CD4-positive, alpha-beta memory T cell (primary cell): ENCODE measurements around the gene MYCN. TPM values are rescaled to one million over a fixed set of nuclear protein-coding genes. Genes with fewer than 3 reads are reported as not detected.

Source experiments
- CTCF ChIA-PET: fragments of 350-600 bp; sonication (Branson Sonifier 250); formaldehyde crosslinking; loops from one replicate; lab custom pipeline; 2021; ENCODE audit warnings: inconsistent platforms; ENCODE audit not compliant: partially characterized antibody; lab: Charles Lee
- POLR2A ChIA-PET: fragments of 350-600 bp; sonication (Branson Sonifier 250); formaldehyde crosslinking; loops from one replicate; lab custom pipeline; 2021; ENCODE audit not compliant: partially characterized antibody; lab: Charles Lee
- DNase-seq, 5 donors: peaks; one replicate each; pipeline versions ENCODE4 v3.0.0 to v3.0.0-alpha.2; 2020 to 2022; ENCODE audit warnings: mixed read lengths in 1 of 5
- H3K27ac ChIP-seq: one replicate; pipeline ENCODE4 v1.7.0; 2013; ENCODE audit warnings: low read depth, low read length
- H3K27me3 ChIP-seq: 2 replicates; pipeline ENCODE4 v1.7.0; 2013; ENCODE audit warnings: mild to moderate bottlenecking, low read length, moderate library complexity; ENCODE audit not compliant: insufficient read depth
- H3K36me3 ChIP-seq: 2 replicates; pipeline ENCODE4 v1.7.0; 2013; ENCODE audit warnings: mild to moderate bottlenecking, low read length, moderate library complexity; ENCODE audit not compliant: insufficient read depth
- H3K4me1 ChIP-seq: 2 replicates; pipeline ENCODE4 v1.7.0; 2013; ENCODE audit warnings: mild to moderate bottlenecking, low read length, moderate library complexity; ENCODE audit not compliant: insufficient read depth
- H3K4me3 ChIP-seq, 2 donors: one replicate each; pipeline ENCODE4 v1.7.0; 2013; ENCODE audit warnings: low read length in 2 of 2, mild to moderate bottlenecking in 1 of 2
- H3K9me3 ChIP-seq, 2 donors: one replicate each; pipeline ENCODE4 v1.7.0; 2013; ENCODE audit warnings: low read length in 2 of 2, control low read depth in 1 of 2; ENCODE audit not compliant: control insufficient read depth in 1 of 2
- H3K27ac Mint-ChIP-seq, 7 donors: one replicate each; pipeline ENCODE4 v1.8.0; 2020 to 2021; ENCODE audit warnings: mixed read lengths in 7 of 7, mild to moderate bottlenecking in 6 of 7, inconsistent platforms in 3 of 7, moderate library complexity in 3 of 7
- H3K27me3 Mint-ChIP-seq, 2 donors: one replicate each; pipeline ENCODE4 v1.8.0; 2020 to 2021; ENCODE audit warnings: mixed read lengths in 2 of 2
- H3K36me3 Mint-ChIP-seq, 2 donors: one replicate each; pipeline ENCODE4 v1.8.0; 2020 to 2021; ENCODE audit warnings: mixed read lengths in 2 of 2, inconsistent platforms in 1 of 2, mild to moderate bottlenecking in 1 of 2
- H3K4me1 Mint-ChIP-seq, 4 donors: one replicate each; pipeline ENCODE4 v1.8.0; 2020 to 2021; ENCODE audit warnings: mixed read lengths in 4 of 4, mild to moderate bottlenecking in 1 of 4
- H3K4me3 Mint-ChIP-seq, 8 donors: one replicate each; pipeline ENCODE4 v1.8.0; 2020 to 2021; ENCODE audit warnings: mixed read lengths in 8 of 8, mild to moderate bottlenecking in 7 of 8, moderate library complexity in 6 of 8, inconsistent platforms in 3 of 8
- H3K9me3 Mint-ChIP-seq, 8 donors: one replicate each; pipeline ENCODE4 v1.8.0; 2020 to 2021; ENCODE audit warnings: mixed read lengths in 8 of 8, mild to moderate bottlenecking in 5 of 8, inconsistent platforms in 3 of 8, moderate library complexity in 1 of 8
- intact Hi-C: fragments of 100-400 bp; cut with micrococcal nuclease; formaldehyde crosslinking; loops from one replicate; pipeline ENCODE4 v1.15.1; 2023
- polyA plus RNA-seq, 2 donors: library from polyadenylated mRNA; unstranded; fragments of 300-500 nt; fragmentation: Illumina TruSeq; gene quantifications; one replicate each; pipeline ENCODE4 v1.2.3, GENCODE V29; 2021
- total RNA-seq, 2 experiments: library from RNA; stranded (reverse); gene quantifications; one replicate each; pipeline ENCODE4 v1.2.3, GENCODE V29; 2021

Gene MYCN
- total and polyA plus RNA-seq, 4 experiments from 2014 or later, result 0.15 TPM; not detected in 3

DNA sequence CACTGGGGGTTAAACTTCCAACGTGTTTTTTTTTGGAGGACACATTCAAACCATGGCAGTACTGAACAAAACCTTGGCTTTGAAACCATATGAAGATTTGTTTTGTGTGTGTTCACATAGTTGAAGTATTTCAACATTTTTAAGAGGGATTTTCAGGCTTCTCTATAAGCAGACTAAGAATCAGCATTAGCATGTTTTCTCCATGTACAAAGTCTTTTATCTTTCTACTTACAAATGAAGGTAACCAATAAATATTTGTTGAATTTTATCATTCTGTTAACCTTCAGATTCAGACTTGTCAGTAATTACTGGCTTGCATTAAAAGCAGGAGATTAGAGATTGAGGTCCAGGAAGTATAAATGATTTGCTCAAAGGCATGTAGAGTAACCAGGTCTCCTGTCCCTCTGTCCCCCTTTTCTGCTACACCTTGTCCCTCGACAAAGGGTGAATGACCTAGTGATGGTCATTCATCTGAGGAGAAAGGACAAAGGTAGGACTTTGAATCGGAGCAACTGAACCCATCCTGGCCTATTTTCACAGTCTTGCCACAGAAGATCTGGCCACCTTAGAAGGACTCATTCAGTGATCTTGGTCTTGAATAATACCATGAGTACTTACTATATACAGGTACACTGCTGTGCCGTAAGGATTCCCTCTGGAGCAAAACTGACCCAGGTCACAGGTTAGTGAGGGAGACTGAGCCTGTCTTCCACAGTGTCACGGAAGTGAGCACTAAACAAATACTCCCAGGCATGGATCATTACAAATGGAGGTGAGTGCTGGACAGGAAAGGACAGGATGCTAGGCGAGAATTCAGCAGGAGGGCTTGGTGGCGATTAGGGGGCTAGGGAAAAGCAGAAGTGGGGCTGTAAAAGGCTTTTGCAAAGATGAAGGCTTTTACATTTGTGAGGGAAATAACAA is 2.2 kb upstream of the MYCN start:
- CTCF ChIA-PET, result no interaction called here
- Histone ChIP-seq H3K27me3 (peaks cover 4% of the 10 kb centered on the region), H3K4me3 (no peak overlapping the region), H3K9me3 (no peaks in the 10 kb centered on the region), H3K36me3 (no peaks in the 10 kb centered on the region), H3K4me1 (peaks cover 16% of the 10 kb centered on the region), H3K27ac (no peak overlapping the region)
- no peak overlapping the region for H3K27ac Mint-ChIP-seq
- POLR2A ChIA-PET, result no interaction called here
- H3K9me3 Mint-ChIP-seq, result no peaks in the 10 kb centered on the region
- peak overlapping the region in 3 of 8 donors; percentile 27 to 63 (median 40) for H3K4me3 Mint-ChIP-seq
- peaks cover 37 to 46% of the 10 kb centered on the region in 2 donors for H3K27me3 Mint-ChIP-seq
- no peak for DNase-seq
- H3K4me1 Mint-ChIP-seq, result peaks cover 5 to 24% (median 15%) of the 10 kb centered on the region in 4 donors
- intact Hi-C loops, result no loop called here
- no peaks in the 10 kb centered on the region for H3K36me3 Mint-ChIP-seq

GRCh38 chr2:15938803-15939555 is 1.4 kb upstream of the MYCN start:
- Mint-ChIP-seq H3K27me3 (peaks cover 40 to 46% of the 10 kb centered on the region in 2 donors), H3K36me3 (no peaks in the 10 kb centered on the region), H3K9me3 (no peaks in the 10 kb centered on the region), H3K4me1 (peaks cover 7 to 32% (median 22%) of the 10 kb centered on the region in 4 donors), H3K4me3 (peak overlapping the region; percentile 9 to 65 (median 44)), H3K27ac (peak overlapping the region in 2 of 7 donors; percentile 36 to 71)
- no peak overlapping the region for H3K27ac ChIP-seq
- intact Hi-C loops, result loop anchor here (1.0 kb wide), 1 partner anchor 670 kb away; no protein-coding TSS in a partner anchor
- no peak for DNase-seq
- H3K4me3 ChIP-seq, result no peak overlapping the region
- no peaks in the 10 kb centered on the region for H3K36me3 ChIP-seq
- H3K4me1 ChIP-seq, result peaks cover 24% of the 10 kb centered on the region
- peaks cover 4% of the 10 kb centered on the region for H3K27me3 ChIP-seq
- POLR2A ChIA-PET, result no interaction called here
- H3K9me3 ChIP-seq, result no peaks in the 10 kb centered on the region
- CTCF ChIA-PET, result interaction anchor here (0.8 to 2.0 kb wide), 10 partner anchors 9 to 818 kb away, joined by 3 to 26 read pairs (median 4); no protein-coding TSS in a partner anchor

GRCh38 chr2:15939556-15939853 is 845 bp upstream of the MYCN start:
- peaks cover 28% of the 10 kb centered on the region for H3K4me1 ChIP-seq
- Mint-ChIP-seq H3K27me3 (peaks cover 40 to 46% of the 10 kb centered on the region in 2 donors), H3K4me3 (peak overlapping the region; percentile 24 to 74 (median 62)), H3K4me1 (peaks cover 7 to 35% (median 25%) of the 10 kb centered on the region in 4 donors), H3K9me3 (no peaks in the 10 kb centered on the region), H3K27ac (no peak overlapping the region), H3K36me3 (no peaks in the 10 kb centered on the region)
- CTCF ChIA-PET, result interaction anchor here (0.7 to 2.0 kb wide), 14 partner anchors 9 to 817 kb away, joined by 3 to 26 read pairs (median 4); no protein-coding TSS in a partner anchor
- DNase-seq, result no peak
- peak overlapping the region in 1 of 2 donors; percentile 19 for H3K4me3 ChIP-seq
- H3K9me3 ChIP-seq, result no peaks in the 10 kb centered on the region
- H3K36me3 ChIP-seq, result no peaks in the 10 kb centered on the region
- peaks cover 4% of the 10 kb centered on the region for H3K27me3 ChIP-seq
- intact Hi-C loops, result loop anchor here (1.0 kb wide), 1 partner anchor 670 kb away; no protein-coding TSS in a partner anchor
- no peak overlapping the region for H3K27ac ChIP-seq
- POLR2A ChIA-PET, result no interaction called here

DNA sequence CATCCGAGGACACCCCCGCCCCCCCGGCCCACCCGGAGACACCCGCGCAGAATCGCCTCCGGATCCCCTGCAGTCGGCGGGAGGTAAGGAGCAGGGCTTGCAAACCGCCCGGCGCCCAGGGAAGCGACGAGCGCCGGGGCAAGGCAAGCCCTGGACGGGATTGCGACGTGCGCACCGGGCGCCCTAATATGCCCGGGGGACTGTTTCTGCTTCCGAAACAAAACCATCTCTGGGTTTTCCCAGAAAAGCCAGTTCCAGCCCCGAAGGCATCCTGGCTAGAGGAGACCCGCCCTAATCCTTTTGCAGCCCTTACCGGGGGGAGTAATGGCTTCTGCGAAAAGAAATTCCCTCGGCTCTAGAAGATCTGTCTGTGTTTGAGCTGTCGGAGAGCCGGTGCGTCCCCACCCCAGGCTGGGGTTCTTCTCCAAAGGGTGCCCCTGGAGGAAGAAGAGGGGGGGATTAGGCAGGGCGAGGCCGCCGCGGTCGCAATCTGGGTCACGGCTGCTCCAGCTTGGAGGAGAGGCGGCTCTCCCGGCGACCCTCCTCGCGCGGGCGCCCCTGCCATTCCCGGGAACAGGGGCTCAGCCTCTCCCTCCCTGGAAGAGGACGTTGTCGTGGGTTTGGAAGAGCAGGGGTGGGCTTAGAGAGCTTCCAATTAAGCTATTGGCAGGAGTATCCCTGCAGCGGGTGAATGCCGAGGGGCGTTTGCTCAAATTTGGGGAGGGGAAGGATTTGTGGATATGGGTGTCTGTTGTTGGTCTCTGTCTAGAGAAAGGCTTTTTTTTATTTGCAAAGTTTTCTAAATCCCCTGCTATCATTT is 521 bp downstream of the MYCN start:
- no peak overlapping the region for H3K27ac ChIP-seq
- ChIA-PET CTCF (interaction anchor here (1.6 to 2.0 kb wide), 2 partner anchors 29 to 342 kb away, joined by 3 to 9 read pairs; no protein-coding TSS in a partner anchor), POLR2A (no interaction called here)
- H3K4me3 Mint-ChIP-seq, result peak overlapping the region; percentile 25 to 83 (median 72)
- H3K4me3 ChIP-seq, result no peak overlapping the region
- H3K36me3 Mint-ChIP-seq, result no peaks in the 10 kb centered on the region
- H3K27ac Mint-ChIP-seq, result no peak overlapping the region
- peaks cover 28% of the 10 kb centered on the region for H3K4me1 ChIP-seq
- H3K27me3 ChIP-seq, result peaks cover 4% of the 10 kb centered on the region
- peaks cover 39 to 41% of the 10 kb centered on the region in 2 donors for H3K27me3 Mint-ChIP-seq
- H3K9me3 ChIP-seq, result no peaks in the 10 kb centered on the region
- no peak for DNase-seq
- intact Hi-C loops, result loop anchor here (10.0 kb wide), 1 partner anchor 274 kb away; no protein-coding TSS in a partner anchor
- no peaks in the 10 kb centered on the region for H3K36me3 ChIP-seq
- no peaks in the 10 kb centered on the region for H3K9me3 Mint-ChIP-seq
- H3K4me1 Mint-ChIP-seq, result peaks cover 7 to 36% (median 25%) of the 10 kb centered on the region in 4 donors

GRCh38 chr2:15941481-15941850 is 1.1 kb downstream of the MYCN start:
- H3K4me3 Mint-ChIP-seq, result peak overlapping the region; percentile 25 to 83 (median 72)
- ChIA-PET POLR2A (no interaction called here), CTCF (interaction anchor here (1.3 kb wide), 1 partner anchor 667 kb away, joined by 5 read pairs; no protein-coding TSS in a partner anchor)
- Histone ChIP-seq H3K4me3 (no peak overlapping the region), H3K9me3 (no peaks in the 10 kb centered on the region), H3K27ac (no peak overlapping the region), H3K27me3 (peaks cover 4% of the 10 kb centered on the region), H3K36me3 (no peaks in the 10 kb centered on the region), H3K4me1 (peaks cover 28% of the 10 kb centered on the region)
- DNase-seq, result no peak
- peaks cover 38 to 39% of the 10 kb centered on the region in 2 donors for H3K27me3 Mint-ChIP-seq
- H3K9me3 Mint-ChIP-seq, result no peaks in the 10 kb centered on the region
- H3K27ac Mint-ChIP-seq, result no peak overlapping the region
- no peaks in the 10 kb centered on the region for H3K36me3 Mint-ChIP-seq
- peaks cover 7 to 36% (median 25%) of the 10 kb centered on the region in 4 donors for H3K4me1 Mint-ChIP-seq
- intact Hi-C loops, result loop anchor here (10.0 kb wide), 1 partner anchor 273 kb away; no protein-coding TSS in a partner anchor

DNA sequence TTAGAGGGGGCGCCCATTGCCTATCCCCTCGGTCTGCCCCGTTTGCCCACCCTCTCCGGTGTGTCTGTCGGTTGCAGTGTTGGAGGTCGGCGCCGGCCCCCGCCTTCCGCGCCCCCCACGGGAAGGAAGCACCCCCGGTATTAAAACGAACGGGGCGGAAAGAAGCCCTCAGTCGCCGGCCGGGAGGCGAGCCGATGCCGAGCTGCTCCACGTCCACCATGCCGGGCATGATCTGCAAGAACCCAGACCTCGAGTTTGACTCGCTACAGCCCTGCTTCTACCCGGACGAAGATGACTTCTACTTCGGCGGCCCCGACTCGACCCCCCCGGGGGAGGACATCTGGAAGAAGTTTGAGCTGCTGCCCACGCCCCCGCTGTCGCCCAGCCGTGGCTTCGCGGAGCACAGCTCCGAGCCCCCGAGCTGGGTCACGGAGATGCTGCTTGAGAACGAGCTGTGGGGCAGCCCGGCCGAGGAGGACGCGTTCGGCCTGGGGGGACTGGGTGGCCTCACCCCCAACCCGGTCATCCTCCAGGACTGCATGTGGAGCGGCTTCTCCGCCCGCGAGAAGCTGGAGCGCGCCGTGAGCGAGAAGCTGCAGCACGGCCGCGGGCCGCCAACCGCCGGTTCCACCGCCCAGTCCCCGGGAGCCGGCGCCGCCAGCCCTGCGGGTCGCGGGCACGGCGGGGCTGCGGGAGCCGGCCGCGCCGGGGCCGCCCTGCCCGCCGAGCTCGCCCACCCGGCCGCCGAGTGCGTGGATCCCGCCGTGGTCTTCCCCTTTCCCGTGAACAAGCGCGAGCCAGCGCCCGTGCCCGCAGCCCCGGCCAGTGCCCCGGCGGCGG is 1.7 kb downstream of the MYCN start:
- Mint-ChIP-seq H3K9me3 (no peaks in the 10 kb centered on the region), H3K36me3 (no peaks in the 10 kb centered on the region), H3K27ac (no peak overlapping the region), H3K4me3 (peak overlapping the region in 7 of 8 donors; percentile 17 to 73 (median 35)), H3K27me3 (peaks cover 33% of the 10 kb centered on the region in 2 donors), H3K4me1 (peaks cover 7 to 36% (median 25%) of the 10 kb centered on the region in 4 donors)
- peaks cover 4% of the 10 kb centered on the region for H3K27me3 ChIP-seq
- ChIA-PET CTCF (interaction anchor here (0.7 to 1.3 kb wide), 2 partner anchors 667 to 807 kb away, joined by 3 to 5 read pairs; no protein-coding TSS in a partner anchor), POLR2A (no interaction called here)
- no peak overlapping the region for H3K4me3 ChIP-seq
- no peaks in the 10 kb centered on the region for H3K9me3 ChIP-seq
- H3K36me3 ChIP-seq, result no peaks in the 10 kb centered on the region
- H3K4me1 ChIP-seq, result peaks cover 28% of the 10 kb centered on the region
- DNase-seq, result no peak
- H3K27ac ChIP-seq, result no peak overlapping the region
- intact Hi-C loops, result loop anchor here (10.0 kb wide), 1 partner anchor 273 kb away; no protein-coding TSS in a partner anchor
